ENCODE measurements around the gene SRMS.
A peak's percentile ranks its signal among the peaks of the same experiment; 100 is the strongest.
"Not testable (repeated sequence)": the region's sequence is repeated elsewhere in the genome, so short reads cannot be mapped to it uniquely, and the experiment has no call there.

Gene SRMS

DNA sequence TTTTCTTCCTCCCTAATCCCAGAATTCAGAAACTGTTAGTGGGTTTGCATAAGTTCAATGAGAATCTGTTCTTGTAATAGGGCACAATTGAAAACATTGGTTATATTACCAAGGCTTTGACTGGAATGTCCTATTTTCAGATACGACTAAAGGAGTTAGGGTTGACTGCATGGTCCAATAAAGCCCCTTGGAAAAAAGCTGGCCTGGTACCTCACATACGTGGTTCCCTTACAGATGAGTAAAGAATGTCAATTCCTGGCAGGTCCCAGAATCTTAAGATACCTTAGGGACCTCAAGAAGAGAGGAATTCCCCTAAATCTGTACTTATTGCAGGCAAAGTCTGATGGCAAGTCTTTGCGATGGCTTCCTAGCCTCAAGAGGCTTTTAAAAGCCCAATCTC lies 22.4 kb downstream of the SRMS start:
- FAIRE-seq = no peak
- DNase-seq (ENCODE audit: low spot score) = no peak

DNA sequence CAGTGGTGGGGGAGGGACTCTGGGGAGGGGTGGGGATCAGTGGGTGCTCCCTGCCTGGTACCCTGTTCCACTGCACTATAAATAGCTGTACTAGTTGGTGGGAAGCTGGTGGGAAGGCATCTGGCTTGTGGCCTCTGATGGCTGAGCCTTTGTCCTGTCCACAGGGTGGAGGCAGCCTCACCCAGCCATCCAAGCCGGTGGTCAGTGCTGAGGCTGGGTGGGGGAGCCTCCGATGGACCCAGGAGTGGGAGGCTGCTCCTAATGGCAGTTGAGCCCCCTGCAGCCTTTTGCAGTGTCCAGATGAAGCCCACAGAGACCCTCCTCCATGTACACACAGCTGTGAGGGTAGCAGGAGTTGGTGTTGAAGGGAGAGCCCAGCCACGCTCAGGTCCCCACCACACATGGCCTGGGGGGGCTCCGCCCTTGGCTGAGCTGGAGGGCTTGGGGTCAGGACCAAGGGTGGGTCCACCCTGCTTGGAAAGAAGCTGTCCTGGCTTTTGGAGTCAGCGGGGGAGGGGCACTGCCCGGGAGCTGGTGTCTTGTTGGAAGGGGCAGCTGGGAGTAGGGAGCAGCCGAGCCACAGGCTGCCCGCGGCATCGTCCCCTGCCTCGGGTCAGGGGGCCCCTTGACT lies 24.5 kb downstream of the SRMS start:
- no peak for FAIRE-seq
- DNase-seq (ENCODE audit: low spot score) = no peak

DNA sequence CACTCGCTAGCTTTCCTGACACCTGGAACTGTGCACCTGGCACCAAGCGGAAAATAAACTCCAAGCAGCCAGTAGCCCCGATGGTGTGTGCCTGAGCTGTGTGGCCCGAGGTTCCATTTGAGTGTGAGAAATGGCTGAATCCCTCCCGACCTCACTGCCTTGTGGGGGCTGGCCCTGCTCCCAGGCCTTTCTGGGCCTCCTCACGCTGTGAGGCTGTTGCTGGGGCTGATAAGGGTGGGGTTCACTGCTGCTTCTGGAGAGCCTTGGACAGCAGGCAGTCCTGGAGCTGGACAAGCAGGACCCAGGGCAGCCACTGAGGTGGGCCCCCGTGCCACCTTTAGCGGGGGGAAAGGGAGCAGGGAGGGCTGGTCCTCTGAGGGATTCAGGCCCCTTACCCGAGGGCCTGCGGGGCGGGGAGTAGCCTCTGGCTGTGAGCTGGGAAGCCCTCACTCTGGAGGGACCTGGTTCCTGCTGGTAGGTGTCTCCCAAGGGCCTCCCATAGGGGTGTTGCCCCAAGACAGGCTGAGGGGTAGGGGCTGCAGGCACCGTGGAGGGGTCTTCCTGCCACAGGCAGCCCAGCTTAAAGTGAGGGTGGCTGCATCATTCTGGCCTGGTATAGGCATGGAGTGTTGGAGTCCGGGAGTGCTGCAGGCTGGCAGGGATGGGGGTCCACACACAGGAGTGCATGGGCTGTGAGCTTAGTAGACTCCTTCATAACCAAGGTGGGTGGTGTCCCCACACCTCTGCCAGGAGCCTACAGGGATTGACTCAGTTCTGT lies 25.3 kb downstream of the SRMS start:
- DNase-seq (ENCODE audit: low spot score) (no peak), FAIRE-seq (no peak)

DNA sequence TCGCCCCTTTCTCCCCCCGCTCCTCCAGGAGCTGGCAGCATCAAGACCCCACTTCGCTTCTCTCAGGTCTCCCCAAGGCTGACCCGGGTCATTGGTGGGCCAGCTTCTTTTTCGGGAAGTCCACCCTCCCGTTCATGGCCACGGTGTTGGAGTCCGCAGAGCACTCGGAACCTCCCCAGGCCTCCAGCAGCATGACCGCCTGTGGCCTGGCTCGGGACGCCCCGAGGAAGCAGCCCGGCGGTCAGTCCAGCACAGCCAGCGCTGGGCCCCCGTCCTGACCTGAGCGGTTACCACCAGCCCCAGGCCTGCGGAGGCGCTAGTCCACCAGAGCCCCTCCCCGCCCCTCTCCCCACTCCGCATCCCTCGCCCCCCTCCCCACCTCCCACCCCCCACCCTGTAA lies 25.9 kb downstream of the SRMS start:
- FAIRE-seq (no peak), DNase-seq (ENCODE audit: low spot score) (no peak)

DNA sequence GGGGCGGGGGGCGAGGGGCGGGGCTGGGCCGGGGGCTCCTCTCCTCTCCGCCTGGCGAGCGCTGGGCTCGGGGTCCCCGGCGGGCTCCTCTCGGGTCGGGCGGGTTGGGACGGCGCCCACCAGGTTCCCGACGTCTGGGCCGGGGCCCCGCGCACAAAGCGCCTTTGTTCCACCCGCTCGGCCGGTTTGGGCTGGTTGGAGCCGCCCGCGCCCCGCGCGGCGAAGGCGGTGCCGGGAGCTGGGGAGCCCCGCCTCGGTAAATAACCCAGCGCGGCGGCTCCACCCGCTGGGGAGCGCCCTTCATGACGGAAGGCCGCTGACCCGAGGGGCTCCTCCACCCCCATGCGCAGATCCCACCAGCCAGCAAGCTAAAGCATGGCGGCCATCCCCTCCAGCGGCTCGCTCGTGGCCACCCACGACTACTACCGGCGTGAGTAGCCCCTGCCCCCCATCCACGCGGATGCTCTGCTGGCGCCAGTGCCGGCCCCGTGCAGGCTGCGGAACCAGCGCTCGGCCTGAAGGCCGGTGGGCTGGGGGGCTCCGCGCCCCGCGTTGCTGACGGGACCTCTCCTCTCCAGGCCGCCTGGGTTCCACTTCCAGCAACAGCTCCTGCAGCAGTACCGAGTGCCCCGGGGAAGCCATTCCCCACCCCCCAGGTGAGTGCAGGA lies 26.5 kb downstream of the SRMS start:
- FAIRE-seq (peak; percentile 76), DNase-seq (ENCODE audit: low spot score) (peak; percentile 86)

DNA sequence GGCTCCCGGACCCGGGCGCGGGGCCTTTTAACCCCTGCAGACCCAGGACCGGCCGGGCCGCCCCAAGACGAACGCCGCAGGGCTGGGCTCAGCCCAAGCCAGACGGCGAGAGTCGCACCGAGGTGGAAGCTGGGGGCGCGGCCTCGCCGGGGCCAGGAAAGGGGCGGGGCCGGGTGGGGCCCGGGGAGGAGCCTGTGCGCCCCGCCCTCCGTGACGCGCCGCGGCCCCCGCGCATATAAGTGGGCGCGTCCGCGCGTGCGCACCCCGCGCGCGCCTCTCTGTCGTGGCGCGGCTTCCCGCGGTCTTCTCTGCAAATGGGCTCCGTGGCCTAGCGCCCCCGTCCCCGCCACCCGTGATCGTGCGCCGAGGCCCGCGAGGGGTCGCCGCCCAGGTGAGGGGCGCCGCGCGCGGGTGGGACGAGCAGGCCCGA lies 27.0 kb downstream of the SRMS start, which contains the start of gene PPDPF:
TSS of gene PPDPF (plus strand) at position 262 of the 430 bp plus-strand sequence. CDS start 544 bp downstream, outside the sequence.
- FAIRE-seq (peak; percentile 94), DNase-seq (ENCODE audit: low spot score) (peak; percentile 98)

DNA sequence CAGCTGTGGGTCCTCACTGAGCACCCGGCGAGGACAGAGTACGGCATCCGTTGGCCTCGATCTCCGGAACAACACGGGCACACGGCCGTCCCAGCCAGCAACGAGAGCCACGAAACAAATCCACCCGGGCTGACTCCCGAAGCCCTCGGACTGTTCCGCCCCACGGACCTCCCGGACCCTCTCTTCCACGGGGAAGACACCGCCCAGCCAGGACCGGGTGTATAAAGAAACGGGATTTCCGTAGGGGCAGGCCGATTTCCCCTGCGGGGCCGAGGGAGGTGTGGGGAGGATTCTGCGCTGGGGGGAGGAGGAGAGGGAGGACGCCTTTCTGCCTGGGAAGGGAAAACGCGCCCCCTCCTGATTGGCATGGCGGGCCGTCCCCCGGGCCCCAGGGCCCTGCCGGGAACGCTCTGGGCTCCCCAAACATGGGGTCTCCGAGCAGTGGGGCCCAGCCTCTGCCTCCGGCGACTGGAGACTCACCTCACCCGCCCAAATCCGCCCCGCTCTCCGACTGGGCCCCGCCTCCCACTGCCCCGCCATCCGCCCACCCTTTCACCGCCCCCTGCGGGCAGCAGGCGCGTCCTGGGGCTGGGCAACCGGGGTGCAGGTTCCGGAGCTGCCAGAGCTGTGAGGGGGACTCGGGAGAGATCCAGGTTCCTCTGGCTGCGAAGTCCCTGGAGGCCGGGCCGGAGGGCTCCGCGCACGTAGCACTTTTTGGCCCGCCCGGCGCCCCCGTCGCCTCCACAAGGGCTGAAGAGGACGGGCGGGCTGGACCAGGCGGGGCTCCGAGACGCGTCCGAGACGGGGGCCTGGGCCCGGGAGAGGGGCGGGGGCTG lies 27.7 kb downstream of the SRMS start:
- FAIRE-seq (peak; percentile 97), DNase-seq (ENCODE audit: low spot score) (peak; percentile 92)

DNA sequence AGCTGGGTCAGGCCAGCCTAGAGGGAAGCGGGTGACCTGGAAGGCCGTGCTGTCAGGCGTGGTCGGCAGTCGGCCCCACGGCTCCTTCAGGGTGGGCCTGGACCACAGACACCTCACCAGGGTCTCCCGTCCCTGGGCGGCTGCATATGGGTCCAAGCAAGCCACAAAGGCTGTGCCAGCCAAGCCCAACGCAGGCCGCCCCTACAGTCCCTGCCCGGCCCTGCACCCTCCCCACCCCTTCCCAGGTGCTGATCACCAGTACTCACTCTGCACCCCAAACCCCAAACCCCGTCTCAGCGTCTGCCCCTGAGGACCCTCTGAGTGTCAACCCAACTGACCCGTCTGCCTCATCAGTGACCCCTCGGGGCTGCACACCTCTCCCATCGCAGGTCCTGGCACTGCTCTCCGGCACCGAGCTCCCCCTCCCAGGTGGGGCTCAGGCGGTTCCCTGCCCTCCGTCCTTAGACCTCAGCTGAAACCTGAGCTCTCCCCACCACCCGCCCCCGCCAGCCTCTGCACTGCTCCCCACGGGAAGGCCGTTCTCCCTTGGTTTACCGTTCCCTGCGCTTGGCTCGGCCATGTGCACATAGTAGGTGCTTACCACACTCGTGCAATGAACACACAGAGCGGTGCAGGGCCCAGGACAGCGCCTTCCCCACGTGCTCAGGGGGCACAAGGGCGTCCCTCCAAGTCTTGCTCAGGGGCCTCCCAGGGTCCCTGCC lies 28.4 kb downstream of the SRMS start:
- DNase-seq (ENCODE audit: low spot score) (no peak), FAIRE-seq (no peak)

DNA sequence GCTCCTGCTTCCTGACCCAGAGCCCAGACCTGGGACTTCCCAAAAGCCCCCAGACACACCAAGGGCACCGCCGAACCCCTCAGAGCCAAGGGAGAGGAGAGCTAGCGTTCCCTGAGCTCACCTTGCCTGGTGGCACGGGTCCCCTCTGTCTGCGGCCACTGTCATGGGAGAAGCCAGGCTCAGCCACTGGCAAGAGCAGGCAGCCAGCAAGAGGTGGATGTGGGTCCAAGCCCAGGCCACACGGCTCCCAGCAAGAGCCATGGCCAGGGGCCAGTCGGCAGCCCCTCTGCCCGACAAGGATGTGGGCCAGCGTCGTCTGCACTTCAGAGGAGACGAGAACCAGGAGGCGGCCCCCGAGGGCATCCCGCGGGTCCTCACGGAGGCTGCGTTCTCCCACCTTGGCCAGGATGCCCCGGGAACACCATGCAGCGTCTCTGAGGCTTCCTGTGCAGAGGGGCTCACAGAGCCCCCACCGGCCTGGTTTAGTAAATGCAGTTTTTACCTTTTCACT lies 29.1 kb downstream of the SRMS start:
- FAIRE-seq = no peak
- no peak for DNase-seq (ENCODE audit: low spot score)

DNA sequence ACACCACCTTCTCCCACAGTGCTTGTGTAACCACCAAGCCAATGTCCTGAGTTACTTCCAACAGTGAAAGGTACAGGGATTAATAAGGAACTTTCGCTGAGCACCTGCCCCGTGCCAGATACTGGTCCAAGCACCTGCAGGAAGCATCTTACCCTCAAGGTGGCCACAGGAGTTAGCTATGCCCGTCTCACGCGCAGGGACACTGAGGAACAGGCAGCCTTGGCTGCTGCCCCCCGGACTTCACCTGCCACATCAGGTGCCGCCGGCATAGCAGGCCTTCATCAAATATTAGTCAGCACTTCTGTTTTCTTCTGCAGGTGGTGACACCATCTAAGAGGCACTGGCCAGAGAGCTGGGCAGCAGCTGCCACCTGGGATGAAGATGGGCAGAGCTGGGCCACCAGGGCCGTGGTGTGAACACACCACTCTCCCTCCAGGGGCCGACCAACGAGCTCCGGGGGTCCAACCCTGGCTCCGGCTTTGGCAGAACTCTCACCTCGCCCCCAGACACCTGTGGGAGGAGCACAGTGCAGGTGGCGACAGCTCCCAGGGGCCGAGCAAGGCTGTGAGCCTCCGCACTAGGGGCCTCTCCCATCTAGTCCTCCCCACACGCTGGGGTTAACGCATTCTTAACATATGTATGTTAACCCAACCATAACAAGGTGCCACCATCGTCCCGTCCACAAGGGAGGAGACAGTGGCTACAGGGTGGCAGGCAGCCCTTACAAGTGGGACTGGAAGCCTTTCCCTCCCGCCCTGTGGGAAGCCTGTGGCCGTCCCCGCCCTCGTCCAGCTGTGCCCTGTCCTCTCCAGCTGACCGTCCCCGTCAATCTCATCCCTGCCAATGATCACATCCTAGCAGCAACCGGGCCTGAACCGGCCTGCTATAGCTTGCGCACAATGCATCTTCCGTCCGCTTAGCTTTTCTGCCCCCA lies 29.9 kb downstream of the SRMS start:
- DNase-seq (ENCODE audit: low spot score) = no peak
- no peak for FAIRE-seq

DNA sequence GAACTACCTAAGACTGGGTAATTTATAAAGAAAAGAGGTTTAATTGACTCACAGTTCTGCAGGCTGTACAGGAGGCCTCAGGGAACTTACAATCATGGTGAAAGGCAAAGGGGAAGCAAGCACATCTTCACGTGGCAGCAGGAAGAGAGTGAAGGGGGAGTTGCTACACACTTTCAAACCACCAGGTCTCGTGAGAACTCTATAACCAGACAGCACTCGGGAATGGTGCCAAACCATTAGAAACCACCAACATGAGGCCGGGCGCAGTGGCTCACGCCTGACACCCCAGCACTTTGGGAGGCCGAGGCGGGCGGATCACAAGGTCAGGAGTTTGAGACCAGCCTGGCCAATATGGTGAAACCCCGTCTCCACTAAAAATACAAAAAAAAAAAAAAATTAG lies 33.0 kb downstream of the SRMS start:
- not testable (repeated sequence) for FAIRE-seq; DNase-seq (ENCODE audit: low spot score)

DNA sequence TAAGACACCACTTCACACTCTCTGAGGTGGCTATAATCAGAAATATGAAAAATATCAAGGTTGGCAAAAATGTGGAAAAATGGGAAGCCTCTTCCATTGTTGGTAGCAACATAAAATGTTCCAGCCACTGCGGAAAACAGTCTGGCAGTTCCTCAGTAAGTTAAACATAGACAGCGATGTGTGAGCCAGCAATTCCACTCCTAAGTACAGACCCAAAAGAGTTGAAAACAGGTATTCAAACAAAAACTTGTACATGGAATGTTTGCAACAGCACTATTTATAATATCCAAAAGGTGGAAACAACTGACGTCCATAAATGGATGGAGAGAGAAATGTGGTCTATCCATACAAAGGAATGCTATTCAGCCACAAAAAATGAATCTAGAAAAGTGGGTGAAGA lies 34.3 kb downstream of the SRMS start:
- no peak for FAIRE-seq
- no peak for DNase-seq (ENCODE audit: low spot score)

DNA sequence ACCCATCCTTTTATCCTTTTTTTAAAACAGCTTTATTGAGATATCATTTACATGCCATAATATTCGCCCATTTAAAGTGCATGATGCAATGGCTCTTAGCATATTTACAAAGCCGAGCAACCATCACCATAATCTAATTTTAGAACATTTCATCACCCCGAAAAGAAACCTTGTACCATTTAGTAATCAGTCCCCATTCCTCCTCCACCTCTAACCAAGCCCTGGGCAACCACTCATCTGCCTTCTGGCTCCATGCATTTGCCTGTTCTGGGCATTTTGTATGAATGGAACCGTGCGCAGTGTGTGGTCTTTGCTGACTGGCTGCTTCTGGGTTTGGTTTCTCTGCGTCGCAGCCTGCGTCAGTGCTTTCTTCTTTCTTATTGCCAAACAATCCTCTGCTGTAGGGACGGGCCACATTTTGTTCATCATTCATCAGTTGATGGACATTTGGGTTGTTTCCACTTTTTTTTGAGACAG lies 38.4 kb downstream of the SRMS start:
- no peak for FAIRE-seq

DNA sequence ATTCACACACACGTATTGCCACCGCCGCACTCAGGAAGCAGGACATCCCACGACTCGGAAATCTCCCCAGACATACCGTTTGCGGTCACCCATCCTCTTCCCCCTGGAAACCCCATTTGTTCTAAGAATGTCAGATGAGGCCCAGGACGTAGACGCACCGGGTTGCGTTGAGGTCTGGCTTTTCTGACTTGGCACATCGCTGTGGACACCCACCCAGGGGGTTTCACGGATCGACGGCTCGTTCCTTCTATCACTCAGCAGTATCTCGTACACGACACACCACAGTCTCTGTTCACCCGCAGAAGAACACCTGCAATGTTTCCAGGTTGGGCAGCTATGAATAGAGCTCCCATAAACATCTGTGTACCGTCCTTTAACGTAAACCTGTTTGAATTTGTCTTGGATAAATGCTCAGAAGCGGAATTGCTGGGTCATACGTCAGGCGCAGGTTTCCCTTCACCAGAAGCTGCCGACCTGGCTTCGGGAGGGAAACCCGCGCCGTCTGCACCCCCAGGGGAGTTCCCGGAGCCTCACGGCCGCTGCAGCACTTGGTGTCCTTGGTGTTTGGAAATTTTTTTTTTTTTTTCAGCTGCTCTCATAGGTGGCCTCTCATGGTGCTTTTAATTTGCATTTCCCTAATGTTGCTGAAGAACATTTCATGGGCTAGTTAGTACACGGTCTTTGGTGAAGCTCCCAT lies 39.3 kb downstream of the SRMS start:
- DNase-seq (ENCODE audit: low spot score) = no peak
- no peak for FAIRE-seq

More for the DNA sequence above, 38.4 kb downstream of the SRMS start:
- no peak for DNase-seq (ENCODE audit: low spot score)

DNA sequence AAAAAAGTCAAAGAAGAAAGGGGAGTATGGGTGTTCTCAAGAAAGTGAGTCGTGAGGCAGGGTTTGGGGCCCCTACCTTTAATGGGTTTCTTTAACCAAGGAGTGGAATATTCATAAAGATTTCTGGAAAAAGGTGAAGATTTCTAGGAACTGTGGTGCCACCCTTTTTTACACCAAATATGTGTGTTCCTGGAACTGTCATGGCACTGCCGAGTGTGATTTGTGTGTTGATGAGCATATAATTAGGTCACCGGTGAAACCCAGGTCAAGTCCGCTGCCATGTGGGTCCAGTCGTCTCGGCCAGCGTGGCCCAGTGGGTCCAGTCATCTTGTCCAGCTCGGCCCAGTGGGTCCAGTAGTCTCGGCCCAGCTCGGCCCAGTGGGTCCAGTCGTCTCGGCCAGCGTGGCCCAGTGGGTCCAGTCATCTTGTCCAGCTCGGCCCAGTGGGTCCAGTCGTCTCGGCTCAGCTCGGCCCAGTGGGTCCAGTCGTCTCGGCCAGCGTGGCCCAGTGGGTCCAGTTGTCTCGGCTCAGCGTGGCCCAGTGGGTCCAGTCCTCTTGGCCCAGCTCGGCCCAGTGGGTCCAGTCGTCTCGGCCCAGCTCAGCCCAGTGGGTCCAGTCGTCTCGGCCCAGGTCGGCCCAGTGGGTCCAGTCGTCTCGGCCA lies 40.3 kb downstream of the SRMS start:
- FAIRE-seq (peak; percentile 69), DNase-seq (ENCODE audit: low spot score) (no peak)

DNA sequence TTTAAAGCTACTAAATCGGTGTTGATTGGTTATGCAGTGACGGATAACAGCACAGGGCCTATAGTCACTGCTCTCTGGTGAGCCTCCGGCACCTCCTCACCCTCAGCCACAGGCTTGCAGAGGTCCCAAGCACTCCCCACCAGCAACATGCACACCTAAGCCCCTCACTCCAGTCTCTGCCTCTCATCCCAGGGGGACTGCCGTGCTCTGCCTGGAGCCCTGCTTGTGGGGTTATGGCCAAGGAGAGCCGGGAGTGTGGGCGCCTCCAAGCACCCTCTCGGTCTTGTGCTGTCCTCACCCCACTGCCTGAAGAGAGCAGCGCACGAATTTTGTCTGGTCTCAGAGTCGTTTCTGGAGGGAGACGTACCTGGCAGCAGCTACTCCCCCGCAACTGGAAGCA lies 41.8 kb downstream of the SRMS start:
- FAIRE-seq = no peak

DNA sequence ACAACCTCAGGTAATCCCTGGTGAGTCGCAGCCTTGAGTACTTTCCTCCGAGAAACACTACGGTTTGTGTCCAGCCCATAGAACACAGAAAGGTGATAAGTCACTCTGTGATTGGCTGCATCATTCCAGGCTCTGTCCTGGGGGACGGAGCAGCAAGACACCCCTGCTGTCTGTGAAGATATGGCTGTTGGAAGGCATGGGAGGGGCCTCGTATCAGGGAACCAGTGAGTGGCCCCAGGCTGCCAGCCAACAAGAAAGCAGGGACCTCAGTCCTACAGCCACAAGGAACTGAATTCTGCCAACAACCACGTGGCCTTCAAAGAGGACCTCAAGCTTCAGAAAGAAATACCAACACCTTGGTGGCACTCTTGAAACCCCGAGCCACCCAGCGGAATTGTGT lies 42.3 kb downstream of the SRMS start:
- peak; percentile 46 for FAIRE-seq
- DNase-seq (ENCODE audit: low spot score) = no peak

More for the DNA sequence above, 41.8 kb downstream of the SRMS start:
- DNase-seq (ENCODE audit: low spot score) = no peak

DNA sequence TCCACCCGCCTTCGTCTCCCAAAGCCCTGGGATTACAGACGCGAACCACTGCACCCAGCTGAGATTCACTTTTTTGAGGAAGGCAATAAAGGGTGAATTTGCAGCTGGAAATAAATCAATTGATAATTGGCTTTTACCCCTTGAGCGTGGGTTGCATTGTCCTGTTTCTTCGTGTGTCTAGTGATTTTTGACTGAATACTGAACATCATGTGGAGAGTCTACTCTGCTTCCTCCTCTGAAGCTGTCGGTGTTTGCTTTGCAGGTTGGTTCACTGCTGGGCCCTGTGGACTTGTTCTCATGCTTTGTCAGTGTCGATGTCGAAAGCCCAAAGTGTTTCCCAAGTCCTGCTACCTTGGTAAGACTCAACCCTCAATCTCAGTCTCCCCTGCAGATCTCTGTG lies 42.9 kb downstream of the SRMS start:
- no peak for DNase-seq (ENCODE audit: low spot score)
- no peak for FAIRE-seq

Measured in urothelium cell line (cell line).